Activated T-cell treated with anti-CD3 and anti-CD28 coated beads, Interleukin-2, amount 50 U/mL, for 24 hours (primary cell): ENCODE measurements around the gene PID1.

Experiments used
- DNase-seq: peaks from one replicate; pipeline ENCODE4 v3.0.0-alpha.2; 2020
- H3K27ac Mint-ChIP-seq: 2 replicates; pipeline ENCODE4 v1.8.0; 2020; ENCODE audit warnings: mild to moderate bottlenecking, mixed read lengths
- H3K27me3 Mint-ChIP-seq: 2 replicates; pipeline ENCODE4 v1.8.0; 2020; ENCODE audit warnings: mixed read lengths
- H3K36me3 Mint-ChIP-seq: 2 replicates; pipeline ENCODE4 v1.8.0; 2020; ENCODE audit warnings: low read depth, mixed read lengths
- H3K4me1 Mint-ChIP-seq: 2 replicates; pipeline ENCODE4 v1.8.0; 2020; ENCODE audit warnings: low read depth, mixed read lengths
- H3K4me3 Mint-ChIP-seq: 2 replicates; pipeline ENCODE4 v1.8.0; 2020; ENCODE audit warnings: mild to moderate bottlenecking, moderate library complexity, mixed read lengths
- H3K9me3 Mint-ChIP-seq: 2 replicates; pipeline ENCODE4 v1.8.0; 2020; ENCODE audit warnings: mixed read lengths

Gene PID1

DNA sequence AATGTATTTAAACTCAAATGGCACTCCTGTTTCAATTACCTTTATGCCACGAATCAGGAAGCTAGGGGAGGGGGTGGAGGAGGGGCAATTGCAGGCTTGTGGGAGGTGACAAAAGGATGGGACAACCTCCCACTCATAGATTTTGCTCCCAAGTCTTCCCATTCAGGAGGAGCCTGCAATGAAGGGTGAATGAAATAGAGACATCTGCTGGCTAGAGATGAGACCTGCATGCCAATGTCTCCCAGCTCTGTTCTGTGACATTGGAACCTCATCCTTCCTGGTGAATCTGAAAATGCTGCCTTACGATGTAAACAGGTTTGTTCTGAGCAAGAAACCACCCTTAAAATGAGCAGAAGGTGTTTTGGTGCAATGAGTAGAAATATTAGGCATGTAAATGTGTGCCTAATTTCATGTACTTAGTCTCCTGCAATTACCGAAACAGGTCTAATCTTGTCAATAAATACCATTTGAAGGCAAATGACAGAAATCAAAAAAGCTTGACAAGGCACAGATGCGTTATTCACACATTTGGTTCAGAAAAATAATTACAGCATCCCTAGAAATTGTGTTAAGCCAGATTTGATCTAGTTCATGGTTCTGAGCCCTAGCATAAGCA is 2.7 kb upstream of the PID1 start:
- DNase-seq: no peak
- Mint-ChIP-seq H3K27ac (no peak overlapping the region), H3K27me3 (peaks cover 38% of the 10 kb centered on the region)

GRCh38 chr2:229273006-229273722 is 2.1 kb upstream of the PID1 start:
- no peaks in the 10 kb centered on the region for H3K36me3 Mint-ChIP-seq
- H3K27ac Mint-ChIP-seq: no peak overlapping the region
- no peak overlapping the region for H3K4me3 Mint-ChIP-seq

More for the DNA sequence above, 2.7 kb upstream of the PID1 start:
- no peaks in the 10 kb centered on the region for H3K36me3 Mint-ChIP-seq
- H3K4me1 Mint-ChIP-seq: no peaks in the 10 kb centered on the region
- no peaks in the 10 kb centered on the region for H3K9me3 Mint-ChIP-seq
- no peak overlapping the region for H3K4me3 Mint-ChIP-seq

DNA sequence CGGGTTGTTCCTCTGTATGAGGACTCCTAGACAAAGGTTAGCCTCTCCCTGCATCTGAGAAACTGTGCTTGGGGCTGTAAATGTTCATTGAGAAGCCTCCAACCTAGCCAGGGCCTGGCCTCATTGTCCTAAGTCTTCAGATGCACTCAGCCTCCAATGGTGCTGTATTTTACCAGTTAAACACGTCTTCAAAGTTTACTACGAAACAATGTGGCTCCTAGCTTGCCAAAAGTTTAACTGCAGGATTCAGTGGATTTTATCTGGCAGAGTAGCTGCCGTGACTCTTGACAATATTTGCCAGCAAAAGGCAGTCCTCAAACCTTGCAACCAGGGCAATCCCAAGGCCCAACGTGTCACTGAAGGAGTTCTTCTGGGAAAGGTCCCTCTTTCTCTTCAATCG is 1.1 kb downstream of the PID1 start:
- Mint-ChIP-seq H3K36me3 (no peaks in the 10 kb centered on the region), H3K27me3 (peaks cover 35% of the 10 kb centered on the region), H3K9me3 (no peaks in the 10 kb centered on the region), H3K4me3 (no peak overlapping the region), H3K4me1 (no peaks in the 10 kb centered on the region), H3K27ac (no peak overlapping the region)
- DNase-seq: no peak

More at GRCh38 chr2:229273006-229273722, 2.1 kb upstream of the PID1 start:
- Mint-ChIP-seq H3K9me3 (no peaks in the 10 kb centered on the region), H3K27me3 (peaks cover 40% of the 10 kb centered on the region), H3K4me1 (no peaks in the 10 kb centered on the region)
- no peak for DNase-seq

DNA sequence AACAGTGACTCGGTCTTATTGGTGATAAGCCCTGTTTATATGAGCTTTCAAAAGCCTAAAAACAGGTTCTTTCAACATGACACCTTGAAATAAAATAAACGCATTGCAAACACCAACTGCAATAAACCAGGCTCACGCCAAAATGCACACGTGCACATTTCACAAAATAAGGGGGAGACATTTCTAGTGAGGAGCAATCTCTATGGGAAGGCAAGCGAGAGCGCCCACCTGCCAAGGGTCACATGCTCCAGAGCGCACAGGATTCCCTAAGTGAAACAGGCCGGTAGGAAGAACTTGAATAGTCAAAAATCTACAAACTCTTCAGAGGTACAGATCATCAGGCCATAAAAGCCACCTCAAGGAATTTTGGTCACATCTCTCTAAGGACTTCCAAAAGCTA is 1.9 kb downstream of the PID1 start:
- Mint-ChIP-seq H3K4me1 (no peaks in the 10 kb centered on the region), H3K4me3 (no peak overlapping the region), H3K36me3 (no peaks in the 10 kb centered on the region), H3K27ac (no peak overlapping the region), H3K9me3 (no peaks in the 10 kb centered on the region), H3K27me3 (peaks cover 35% of the 10 kb centered on the region)
- no peak for DNase-seq

DNA sequence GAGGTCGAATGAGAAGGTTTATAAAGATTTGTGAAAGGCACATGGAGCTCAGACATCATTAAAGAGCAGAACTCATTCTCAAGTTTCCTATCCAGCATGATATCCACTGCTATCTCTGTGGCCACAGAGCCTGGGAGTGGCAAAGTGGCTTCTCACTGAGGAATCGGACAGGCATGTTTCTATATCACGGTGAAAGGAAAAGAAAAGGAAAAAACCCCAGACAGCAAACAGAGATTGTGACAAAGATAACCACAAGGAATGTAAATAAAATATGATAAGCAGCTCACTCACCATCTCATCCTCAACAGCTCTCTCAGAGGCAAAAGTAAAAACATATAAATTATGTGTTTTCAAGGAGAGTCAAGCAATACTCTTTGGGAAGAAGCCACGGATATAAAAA is 2.5 kb downstream of the PID1 start:
- H3K4me1 Mint-ChIP-seq: no peaks in the 10 kb centered on the region
- no peak overlapping the region for H3K27ac Mint-ChIP-seq
- peaks cover 35% of the 10 kb centered on the region for H3K27me3 Mint-ChIP-seq
- no peak for DNase-seq
- no peaks in the 10 kb centered on the region for H3K36me3 Mint-ChIP-seq
- H3K4me3 Mint-ChIP-seq: no peak overlapping the region
- no peaks in the 10 kb centered on the region for H3K9me3 Mint-ChIP-seq

DNA sequence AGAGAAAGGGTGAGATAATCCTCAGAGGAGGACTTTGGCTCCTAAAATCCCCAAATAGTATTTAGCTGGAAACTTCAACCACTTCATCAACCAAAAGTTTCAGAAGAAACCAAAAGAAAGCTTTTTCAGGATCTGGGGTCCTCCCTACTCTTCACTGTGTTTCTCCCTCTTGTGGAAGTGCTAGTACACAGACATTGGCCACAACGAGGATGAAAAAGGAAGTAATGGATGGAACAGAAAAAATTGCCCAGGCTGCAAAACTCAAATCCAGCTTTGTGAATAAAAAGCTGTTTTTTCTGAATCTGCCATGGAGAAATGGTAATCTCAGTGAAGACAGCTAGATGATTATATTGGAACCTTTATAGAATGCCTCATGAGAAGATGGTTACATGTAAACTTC is 4.0 kb downstream of the PID1 start:
- H3K36me3 Mint-ChIP-seq: no peaks in the 10 kb centered on the region
- H3K4me3 Mint-ChIP-seq: no peak overlapping the region
- no peak overlapping the region for H3K27ac Mint-ChIP-seq
- DNase-seq: no peak
- no peaks in the 10 kb centered on the region for H3K9me3 Mint-ChIP-seq
- no peaks in the 10 kb centered on the region for H3K4me1 Mint-ChIP-seq
- peaks cover 26% of the 10 kb centered on the region for H3K27me3 Mint-ChIP-seq

DNA sequence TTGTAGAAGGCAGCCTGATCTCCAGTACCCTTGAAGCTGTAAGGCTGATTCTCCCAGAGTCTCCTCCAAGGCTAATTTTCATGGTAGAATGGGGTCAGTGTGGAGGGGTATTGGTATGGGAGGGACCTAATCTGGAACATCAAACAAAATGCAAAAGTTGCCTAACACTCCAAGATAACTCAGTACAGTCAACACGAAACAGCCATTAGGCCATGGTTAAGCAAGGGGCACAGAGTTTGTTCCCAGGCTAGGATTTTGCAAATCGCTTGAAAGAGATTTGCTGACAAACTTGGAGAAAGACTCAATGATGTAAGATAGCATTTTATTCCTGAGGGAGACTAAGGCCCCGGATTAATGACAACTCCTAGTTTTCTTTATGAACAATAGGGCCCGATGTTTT is 5.4 kb downstream of the PID1 start:
- peaks cover 20% of the 10 kb centered on the region for H3K27me3 Mint-ChIP-seq
- H3K27ac Mint-ChIP-seq: no peak overlapping the region
- no peak for DNase-seq
- H3K36me3 Mint-ChIP-seq: no peaks in the 10 kb centered on the region
- no peak overlapping the region for H3K4me3 Mint-ChIP-seq
- H3K9me3 Mint-ChIP-seq: peaks cover 4% of the 10 kb centered on the region
- H3K4me1 Mint-ChIP-seq: no peaks in the 10 kb centered on the region

GRCh38 chr2:229261599-229261998 is 9.5 kb downstream of the PID1 start:
- DNase-seq: no peak
- Mint-ChIP-seq H3K27me3 (no peaks in the 10 kb centered on the region), H3K4me3 (no peak overlapping the region), H3K27ac (no peak overlapping the region), H3K4me1 (no peaks in the 10 kb centered on the region), H3K9me3 (peaks cover 12% of the 10 kb centered on the region), H3K36me3 (no peaks in the 10 kb centered on the region)

DNA sequence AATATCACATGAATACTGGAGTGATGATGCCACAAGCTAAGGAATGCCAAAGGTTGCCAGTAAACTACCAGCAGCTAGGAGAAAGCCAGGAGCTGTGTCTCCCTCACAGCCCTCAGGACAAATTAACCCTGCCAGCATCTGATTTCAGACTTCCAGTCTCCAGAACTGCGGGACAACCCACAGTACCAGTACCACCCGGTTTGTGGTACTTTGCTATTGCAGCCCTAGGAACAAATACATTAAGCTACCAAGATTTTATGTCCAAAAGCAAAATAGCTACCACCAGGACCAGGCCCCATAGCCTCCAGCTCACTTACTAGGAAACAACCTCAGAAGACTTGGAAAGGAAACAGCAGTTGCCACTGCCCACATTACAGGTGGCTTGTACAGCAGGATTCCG is 10.0 kb downstream of the PID1 start:
- H3K27ac Mint-ChIP-seq: no peak overlapping the region
- H3K9me3 Mint-ChIP-seq: peaks cover 12% of the 10 kb centered on the region
- H3K36me3 Mint-ChIP-seq: no peaks in the 10 kb centered on the region
- DNase-seq: no peak
- H3K27me3 Mint-ChIP-seq: no peaks in the 10 kb centered on the region
- H3K4me3 Mint-ChIP-seq: no peak overlapping the region
- no peaks in the 10 kb centered on the region for H3K4me1 Mint-ChIP-seq

DNA sequence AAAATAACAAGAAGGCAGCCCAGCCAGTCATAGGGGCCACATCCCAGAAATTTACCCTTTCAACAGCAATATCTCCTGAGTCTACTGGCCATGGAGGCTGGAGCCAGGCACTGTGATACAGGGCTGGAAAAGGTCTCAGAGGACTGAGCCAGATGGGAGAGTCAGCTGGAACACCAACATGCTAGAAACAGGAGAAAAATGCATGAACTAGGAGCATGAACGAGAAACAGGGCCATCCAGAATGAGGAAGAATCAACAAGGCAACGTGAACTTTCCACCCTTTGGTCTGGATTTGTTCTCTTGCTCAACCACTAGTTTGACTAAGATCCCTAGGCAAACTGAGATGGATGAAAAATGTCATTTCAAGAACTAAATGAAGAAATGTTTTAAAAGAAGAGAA is 13.1 kb downstream of the PID1 start:
- Mint-ChIP-seq H3K9me3 (peaks cover 15% of the 10 kb centered on the region), H3K4me3 (no peak overlapping the region), H3K27ac (no peak overlapping the region), H3K4me1 (no peaks in the 10 kb centered on the region), H3K27me3 (no peaks in the 10 kb centered on the region), H3K36me3 (no peaks in the 10 kb centered on the region)
- no peak for DNase-seq

DNA sequence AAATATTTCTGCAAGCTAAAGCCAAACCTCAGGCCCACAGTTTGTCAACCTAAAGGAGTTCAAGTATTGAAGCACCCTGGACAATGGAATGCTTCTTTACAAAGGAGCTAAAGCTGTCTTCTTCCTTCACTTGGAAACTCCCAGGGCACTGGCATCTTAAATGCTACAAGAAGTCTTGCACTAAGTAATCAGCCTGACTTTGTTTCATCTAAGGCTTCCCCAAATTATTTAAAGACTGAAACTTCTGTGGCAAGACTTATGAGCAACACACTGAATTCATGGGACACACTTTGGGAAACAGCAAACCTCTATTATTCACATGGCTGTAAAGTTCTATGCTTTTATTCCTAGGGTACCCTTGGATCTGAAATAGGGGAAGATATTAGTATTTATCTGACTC is 14.7 kb downstream of the PID1 start:
- Mint-ChIP-seq H3K4me3 (no peak overlapping the region), H3K36me3 (no peaks in the 10 kb centered on the region), H3K9me3 (peaks cover 15% of the 10 kb centered on the region), H3K4me1 (no peaks in the 10 kb centered on the region), H3K27ac (no peak overlapping the region), H3K27me3 (no peaks in the 10 kb centered on the region)
- no peak for DNase-seq

GRCh38 chr2:229254206-229254605 is 16.9 kb downstream of the PID1 start:
- no peak overlapping the region for H3K4me3 Mint-ChIP-seq
- H3K4me1 Mint-ChIP-seq: no peaks in the 10 kb centered on the region
- H3K9me3 Mint-ChIP-seq: peaks cover 8% of the 10 kb centered on the region
- no peak overlapping the region for H3K27ac Mint-ChIP-seq
- H3K36me3 Mint-ChIP-seq: no peaks in the 10 kb centered on the region
- no peak for DNase-seq
- H3K27me3 Mint-ChIP-seq: no peaks in the 10 kb centered on the region

DNA sequence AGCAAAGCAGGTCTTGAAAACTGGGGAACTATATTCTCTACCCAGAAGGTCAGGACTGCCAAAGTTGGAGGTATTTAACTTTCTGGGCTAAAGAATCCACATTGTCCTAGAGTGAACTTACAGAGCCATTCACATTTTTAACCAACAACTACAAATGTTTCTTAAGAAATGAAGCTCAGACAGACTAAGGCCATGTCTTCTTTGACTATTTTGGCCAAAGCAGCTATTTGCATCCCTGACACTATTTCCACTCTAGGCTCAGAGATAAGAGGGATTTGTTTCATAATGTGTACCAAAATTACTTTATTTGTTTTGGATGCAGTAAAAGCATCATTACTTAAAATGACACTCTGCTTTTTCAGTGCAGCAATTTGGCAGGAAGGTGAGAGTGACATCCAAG is 18.1 kb downstream of the PID1 start:
- Mint-ChIP-seq H3K27ac (no peak overlapping the region), H3K36me3 (no peaks in the 10 kb centered on the region), H3K4me1 (no peaks in the 10 kb centered on the region), H3K9me3 (peaks cover 6% of the 10 kb centered on the region), H3K4me3 (no peak overlapping the region), H3K27me3 (no peaks in the 10 kb centered on the region)
- no peak for DNase-seq

- H3K36me3 Mint-ChIP-seq: no peaks in the 10 kb centered on the region
- no peak overlapping the region for H3K4me3 Mint-ChIP-seq
- peaks cover 2% of the 10 kb centered on the region for H3K9me3 Mint-ChIP-seq
- H3K27ac Mint-ChIP-seq: no peak overlapping the region
- H3K4me1 Mint-ChIP-seq: no peaks in the 10 kb centered on the region
- DNase-seq: no peak
- no peaks in the 10 kb centered on the region for H3K27me3 Mint-ChIP-seq
Measured at GRCh38 chr2:229252280-229252679, 18.8 kb downstream of the PID1 start.

GRCh38 chr2:229249536-229249935 is 21.6 kb downstream of the PID1 start:
- Mint-ChIP-seq H3K4me3 (no peak overlapping the region), H3K9me3 (peaks cover 2% of the 10 kb centered on the region), H3K4me1 (no peaks in the 10 kb centered on the region), H3K27me3 (no peaks in the 10 kb centered on the region), H3K27ac (no peak overlapping the region), H3K36me3 (no peaks in the 10 kb centered on the region)
- no peak for DNase-seq
